ENCODE measurements around the gene KRTAP5-3.
"Not testable (repeated sequence)": the region's sequence is repeated elsewhere in the genome, so short reads cannot be mapped to it uniquely, and the experiment has no call there.

The KRTAP5-3 gene, protein sequence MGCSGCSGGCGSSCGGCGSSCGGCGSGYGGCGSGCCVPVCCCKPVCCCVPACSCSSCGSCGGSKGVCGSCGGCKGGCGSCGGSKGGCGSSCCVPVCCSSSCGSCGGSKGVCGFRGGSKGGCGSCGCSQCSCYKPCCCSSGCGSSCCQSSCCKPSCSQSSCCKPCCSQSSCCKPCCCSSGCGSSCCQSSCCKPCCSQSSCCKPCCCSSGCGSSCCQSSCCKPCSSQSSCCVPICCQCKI
- 0 reads per million in 4 donors for total RNA-seq

DNA sequence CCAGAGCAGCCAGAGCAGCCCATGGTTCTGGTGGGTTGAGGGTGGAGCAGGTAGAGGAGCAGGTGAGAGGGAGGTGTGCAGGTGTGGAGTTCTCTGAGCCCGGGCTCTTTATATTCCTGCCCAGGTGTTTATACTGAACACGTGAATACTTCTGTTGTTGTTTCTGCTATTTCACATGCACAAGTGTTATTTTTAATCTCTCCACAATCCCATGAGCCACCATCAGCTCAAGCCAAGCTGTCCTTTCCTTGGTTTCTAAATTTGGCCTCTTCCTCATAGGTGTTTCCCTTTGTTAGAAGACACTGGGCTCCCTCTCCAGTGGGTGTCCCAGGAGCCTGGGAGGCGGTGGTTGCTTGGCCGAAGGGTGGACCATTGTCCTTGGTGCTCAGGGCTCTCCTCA is at the start of gene KRTAP5-3:
Gene KRTAP5-3 (minus strand): TSS at position 101 of the 400 bp plus-strand sequence. CDS start 78 bp downstream, at position 23.
- DNase-seq, result no peak

DNA sequence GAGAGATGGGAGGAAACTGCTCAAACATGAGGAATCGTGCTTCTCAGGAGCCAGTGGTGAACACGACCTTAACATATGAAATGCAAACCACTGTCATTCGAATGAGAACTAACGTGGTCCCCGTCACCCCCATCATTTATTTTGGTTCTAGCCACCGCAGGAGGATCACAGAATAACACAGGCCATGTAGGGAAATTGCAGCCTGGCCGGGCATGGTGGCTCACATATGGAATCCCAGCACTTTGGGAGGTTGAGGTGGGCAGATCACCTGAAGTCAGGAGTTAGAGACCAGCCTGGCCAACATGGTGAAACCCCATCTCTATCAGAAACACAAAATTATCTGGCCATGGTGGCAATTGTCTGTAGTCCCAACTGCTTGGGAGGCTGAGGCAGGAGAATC is 48.4 kb upstream of the KRTAP5-3 start:
- no peak for DNase-seq

DNA sequence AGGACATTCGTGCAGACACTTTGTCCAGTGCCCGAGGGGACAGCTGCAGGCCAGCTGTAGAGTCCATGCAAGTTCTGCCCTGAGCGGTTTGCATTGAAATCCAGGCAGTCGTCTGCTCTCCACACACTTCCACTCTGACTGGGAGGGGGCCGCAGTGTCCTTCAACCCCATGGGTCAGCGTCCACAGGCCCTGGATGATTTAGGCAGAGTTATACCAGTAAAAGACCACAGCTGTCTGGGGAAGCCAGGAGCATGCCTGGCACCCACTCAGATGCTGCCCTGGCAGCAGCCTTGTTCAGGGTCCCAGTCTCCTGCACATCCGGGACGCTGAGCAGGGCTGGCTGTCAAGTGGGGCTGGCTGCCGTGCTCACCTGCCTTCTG is 47.8 kb upstream of the KRTAP5-3 start:
- no peak for DNase-seq

GRCh38 chr11:1655168-1656060 is 47.2 kb upstream of the KRTAP5-3 start:
- no peak for DNase-seq

DNA sequence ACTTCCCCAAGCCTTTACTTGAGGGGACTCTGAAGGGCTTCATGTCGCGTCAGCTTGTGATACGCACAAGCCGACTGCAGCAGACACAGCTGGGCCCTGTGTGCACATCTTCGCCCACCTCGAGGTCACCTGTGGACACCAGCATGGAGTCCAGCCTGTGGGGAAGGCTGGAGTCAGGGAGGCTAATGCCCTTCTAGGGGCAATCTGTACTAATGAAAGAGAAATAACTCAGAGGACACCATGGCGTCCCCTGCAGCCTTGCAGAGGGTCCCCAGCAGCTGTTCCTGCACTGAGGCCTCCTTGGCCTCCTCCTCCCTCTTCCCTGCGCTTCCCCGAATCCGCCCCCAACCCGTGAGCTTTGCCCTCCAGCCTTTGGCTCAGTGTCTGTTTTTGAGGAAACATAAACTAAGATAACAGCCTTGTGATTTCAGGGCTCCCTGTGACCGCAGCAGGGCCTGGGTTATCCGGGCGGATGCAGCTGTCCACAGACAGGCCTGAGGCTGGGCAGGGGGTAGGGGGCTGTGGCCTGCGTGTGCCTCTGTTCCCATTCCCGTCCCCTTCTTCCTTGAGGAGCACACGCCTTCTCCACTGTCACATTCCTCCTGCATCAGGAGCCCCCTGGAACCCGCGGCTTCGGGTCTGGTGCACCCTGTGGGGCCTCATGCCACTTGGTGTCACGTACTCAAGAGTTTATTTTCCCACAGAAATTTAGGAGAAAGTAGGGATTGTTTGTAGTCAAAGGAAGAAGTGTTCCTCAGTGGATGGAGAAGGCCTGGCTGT is 46.3 kb upstream of the KRTAP5-3 start:
- no peak for DNase-seq

GRCh38 chr11:1653541-1654387 is 45.5 kb upstream of the KRTAP5-3 start:
- no peak for DNase-seq

GRCh38 chr11:1652771-1653540 is 44.7 kb upstream of the KRTAP5-3 start:
- DNase-seq, result peak; percentile 51 to 76 (median 71)

- DNase-seq, result no peak
These were observed 44.1 kb upstream of the KRTAP5-3 start for GRCh38 chr11:1652442-1652770.

GRCh38 chr11:1652026-1652425 is 43.8 kb upstream of the KRTAP5-3 start:
- DNase-seq, result peak in 1 of 5 donors; percentile 7

GRCh38 chr11:1651411-1651980 is 43.2 kb upstream of the KRTAP5-3 start:
- DNase-seq, result no peak

- no peak for DNase-seq
These were observed 42.6 kb upstream of the KRTAP5-3 start for GRCh38 chr11:1650918-1651262.

DNA sequence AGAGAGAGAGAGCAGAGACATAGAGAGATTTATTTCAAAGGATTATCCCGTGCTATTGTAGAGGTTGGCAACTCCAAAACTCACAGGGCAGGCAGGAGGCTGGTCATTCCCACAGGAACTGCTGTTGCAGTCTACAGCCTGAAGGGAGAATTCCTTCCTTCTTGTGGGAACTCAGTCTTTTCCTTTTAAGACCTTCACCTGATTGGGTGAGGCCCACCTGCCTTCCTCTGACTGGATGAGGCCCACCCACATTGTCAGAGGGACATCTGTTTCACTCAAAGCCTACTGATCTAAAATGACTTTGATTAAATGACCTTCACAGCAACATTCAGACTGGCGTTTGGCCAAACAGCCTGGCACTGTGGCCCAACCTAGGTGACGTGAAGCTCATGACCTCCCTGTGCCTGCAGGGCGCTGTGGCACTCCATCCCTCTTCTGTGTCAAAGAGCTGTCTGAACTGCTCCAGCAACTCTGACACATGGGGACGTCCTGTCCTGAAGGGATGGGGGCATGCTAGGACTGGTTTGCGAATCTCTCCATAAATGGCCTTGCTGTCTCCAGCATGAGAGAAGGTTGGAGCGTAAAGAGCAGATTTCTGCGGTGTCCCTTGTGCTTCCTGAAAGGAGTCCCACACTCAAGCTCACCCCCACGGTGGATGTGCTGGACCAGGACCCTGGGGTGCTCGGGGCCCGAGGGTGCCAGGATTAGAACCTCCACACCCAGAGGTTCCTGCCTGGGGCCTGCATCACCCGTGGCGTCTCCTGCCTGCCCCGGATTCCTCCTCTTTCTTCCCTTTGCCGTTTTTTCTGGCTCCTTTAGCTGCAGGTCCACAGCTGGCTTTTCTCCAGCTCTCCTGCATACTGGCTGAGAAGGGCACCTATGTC is 42.0 kb upstream of the KRTAP5-3 start:
- no peak for DNase-seq

DNA sequence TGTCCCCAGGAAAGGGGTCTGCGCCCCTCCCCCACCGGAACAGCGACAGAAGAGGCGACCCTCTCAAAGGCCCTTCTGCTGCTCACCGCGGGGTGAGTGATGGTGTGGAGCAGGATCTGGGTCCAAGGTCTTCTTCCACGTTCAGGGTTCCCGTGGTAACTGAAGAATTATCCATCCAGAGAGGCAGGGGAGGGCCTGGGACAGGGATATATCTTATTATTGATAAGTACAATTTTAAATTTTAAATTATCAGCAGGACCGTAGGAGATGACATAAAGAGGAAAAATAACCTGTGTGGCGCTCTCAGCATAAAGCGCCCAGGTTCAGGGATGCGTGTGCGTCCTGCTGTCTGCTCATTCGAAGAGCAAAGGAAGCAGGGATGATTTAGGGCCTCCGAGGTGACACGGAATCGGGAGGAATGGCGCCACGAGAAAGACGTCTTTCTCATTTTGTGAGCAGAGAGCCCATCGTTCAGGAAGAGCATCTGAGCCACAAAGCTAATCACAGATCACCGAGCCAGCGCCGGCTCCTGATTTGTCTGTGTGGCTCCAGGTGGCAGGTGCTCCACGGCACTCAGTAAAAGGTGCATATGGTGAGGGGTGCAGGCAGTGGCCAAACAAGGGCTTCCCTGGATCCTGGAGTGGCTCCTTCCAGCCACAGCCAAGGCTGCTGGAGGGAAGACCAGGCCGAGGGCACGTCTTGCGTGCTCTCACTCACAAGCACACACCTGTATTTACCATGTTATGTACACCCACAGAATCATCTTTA is 40.6 kb upstream of the KRTAP5-3 start:
- DNase-seq, result no peak

- no peak for DNase-seq
These were observed 39.8 kb upstream of the KRTAP5-3 start for GRCh38 chr11:1647901-1648652.

GRCh38 chr11:1646540-1646939 is 38.3 kb upstream of the KRTAP5-3 start:
- DNase-seq, result not testable (repeated sequence)

DNA sequence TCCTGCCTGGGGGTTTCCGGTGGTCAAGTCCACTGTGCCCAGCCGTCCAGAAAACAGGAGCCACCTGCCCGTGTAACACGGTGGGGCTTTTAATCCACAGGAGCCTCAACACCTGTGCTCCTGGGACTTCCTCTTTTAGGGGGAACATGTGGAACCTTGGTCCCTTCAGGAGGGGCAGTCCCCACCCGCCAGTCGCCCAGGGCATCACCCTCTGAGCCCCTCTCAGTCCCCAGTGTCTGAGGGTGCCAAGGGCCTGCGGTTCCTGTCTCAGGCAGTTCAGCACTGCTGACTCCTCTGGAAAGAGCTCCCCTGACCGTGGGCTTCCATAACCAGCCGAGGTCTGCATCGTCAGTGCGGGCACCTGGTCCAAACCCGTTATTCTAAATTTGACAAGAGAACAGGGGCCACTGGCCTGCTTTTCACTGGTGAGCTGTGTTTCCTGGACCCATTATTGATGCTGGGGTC is 37.1 kb upstream of the KRTAP5-3 start:
- DNase-seq, result no peak

DNA sequence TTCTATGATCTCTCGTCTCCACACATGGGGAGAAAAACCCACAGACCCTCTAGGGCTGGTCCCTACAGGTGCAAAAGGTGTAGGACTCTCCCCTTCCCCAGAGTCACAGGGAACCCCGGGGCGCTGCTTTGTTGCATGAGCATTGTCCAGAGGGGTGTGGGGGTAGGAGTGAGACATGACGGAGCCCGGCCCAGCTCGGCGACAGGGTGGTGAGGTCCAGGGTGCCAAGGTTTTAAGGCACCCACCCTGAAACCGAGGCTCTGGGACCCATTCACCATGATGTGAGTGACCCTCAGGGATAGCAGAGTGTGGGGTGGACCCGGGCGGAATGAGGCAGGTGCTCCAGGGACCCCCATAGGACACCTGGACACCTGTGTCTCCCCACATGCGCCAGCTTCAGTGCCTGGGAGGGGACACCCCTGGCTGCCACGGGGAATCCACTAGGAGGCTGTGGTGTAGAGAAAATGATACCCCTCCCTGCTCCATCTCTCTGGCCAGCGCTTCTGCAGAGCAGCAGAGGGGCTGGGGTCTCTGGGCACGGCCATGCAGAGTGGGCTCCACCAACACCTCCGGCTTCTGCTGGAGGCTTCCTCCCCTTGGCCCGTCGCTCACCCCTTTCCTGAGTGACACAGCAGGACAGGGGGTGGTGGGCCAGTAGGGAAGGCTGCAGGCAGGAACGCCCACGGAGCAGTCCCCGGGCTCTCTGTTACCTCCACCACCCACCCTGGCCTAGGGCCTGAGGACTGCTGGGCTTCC is 36.5 kb upstream of the KRTAP5-3 start:
- DNase-seq, result no peak

DNA sequence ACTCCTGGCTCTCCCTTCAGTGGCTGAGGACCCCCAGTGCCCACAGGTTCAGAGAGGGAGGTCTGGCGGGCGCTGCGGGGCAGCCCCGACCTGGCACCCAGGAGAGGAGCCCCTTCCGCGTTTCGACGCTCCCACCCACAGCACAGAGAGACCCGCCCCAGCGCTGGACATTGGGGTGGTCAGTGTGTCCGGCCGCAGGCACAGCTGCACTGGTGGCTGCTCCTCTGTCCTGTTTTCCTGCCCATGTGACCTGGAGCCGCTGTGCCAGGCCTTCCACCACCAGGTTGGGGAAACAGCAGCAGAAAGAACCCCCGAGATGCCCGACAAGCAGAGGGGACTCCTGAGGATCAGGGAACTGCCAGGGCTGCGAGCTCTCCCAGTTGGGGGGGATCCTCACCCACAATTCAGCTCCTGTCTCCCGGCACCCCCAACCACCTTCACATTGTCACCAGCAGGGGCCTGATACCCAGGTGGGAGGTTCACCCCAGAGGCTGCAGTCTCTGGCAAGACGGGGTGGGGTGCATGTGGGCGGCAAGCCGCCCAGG is 35.0 kb upstream of the KRTAP5-3 start:
- DNase-seq, result no peak
